Tracheal epithelial cell (primary cell): ENCODE measurements around the gene HMGB3. TPM values are rescaled to one million over a fixed set of nuclear protein-coding genes. Genes with fewer than 3 reads are reported as not detected.

Experiments
- total RNA-seq: library from RNA; depleted of rRNA; stranded (reverse); fragments of >200 nt; gene quantifications from 2 replicates; pipeline ENCODE4 v1.2.1, GENCODE V29; 2014

Gene HMGB3
- 24.6 and 54.6 TPM in 2 replicates for total RNA-seq

DNA sequence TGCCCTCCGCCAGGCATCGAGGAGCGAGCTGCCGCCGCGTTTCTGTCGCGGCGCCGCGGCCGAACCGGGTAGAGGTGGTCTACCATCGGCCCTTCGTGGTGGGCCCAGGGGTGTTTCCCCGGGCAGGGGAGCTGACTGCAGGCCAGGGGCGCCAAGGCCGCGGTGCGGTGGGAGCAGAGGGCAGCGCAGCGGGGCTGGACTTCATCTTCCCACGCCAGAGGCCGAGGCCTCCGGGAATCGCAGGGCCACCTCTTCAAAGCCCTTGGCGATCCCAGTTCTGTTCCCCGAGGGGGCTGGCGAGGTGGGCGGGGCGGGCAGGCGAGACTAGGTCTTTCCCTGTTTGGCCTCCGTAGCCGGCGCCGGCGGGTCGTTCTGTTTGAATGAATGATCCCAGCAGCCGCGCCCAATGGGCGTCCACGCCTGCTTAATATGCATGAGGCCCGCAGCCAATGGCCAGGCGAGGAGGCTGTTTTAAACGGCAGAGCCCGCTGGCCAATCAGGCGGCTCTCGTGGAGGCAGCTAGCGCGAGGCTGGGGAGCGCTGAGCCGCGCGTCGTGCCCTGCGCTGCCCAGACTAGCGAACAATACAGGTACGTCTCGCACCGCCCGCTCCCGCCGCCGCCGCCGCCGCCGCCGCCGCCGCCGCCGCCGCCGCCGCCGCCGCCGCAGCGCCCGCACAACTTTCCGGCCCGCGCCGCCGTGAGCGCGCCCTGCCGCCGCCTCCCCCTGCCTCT, at the start of gene HMGB3:
TSS of gene HMGB3 (plus strand) at position 548 of the 733 bp plus-strand sequence. CDS start 2,265 bp downstream, outside the sequence.

Other genes starting within 250 kb of the HMGB3 start
- 8.7 and 18.1 TPM in 2 replicates for gene CD99L2, start 84.7 kb upstream of the HMGB3 start, total RNA-seq
- not detected in 2 replicates for gene GPR50, start 193.2 kb downstream of the HMGB3 start, total RNA-seq